Measurements from ENCODE around the gene MCC. TPM values are rescaled to one million over a fixed set of nuclear protein-coding genes. Genes with fewer than 3 reads are reported as not detected.

Gene MCC
- total RNA-seq, 3 donors from 2014 or later = 24.3 to 46.5 (median 29.4) TPM

- Histone ChIP-seq H3K4me1 (no peaks in the 10 kb centered on the region), H3K4me3 (no peak overlapping the region), H3K27ac (no peak overlapping the region), H3K27me3 (no peaks in the 10 kb centered on the region), H3K9me3 (no peaks in the 10 kb centered on the region), H3K36me3 (no peaks in the 10 kb centered on the region)
- intact Hi-C loops (cut with DNase I; ENCODE audit: low total_unique reads) = no loop called here
- no peak for DNase-seq (ENCODE audit: low spot score in 2 of 2)
- no peak for TF ChIP-seq POLR2A (IDR thresholded peaks at IDR 0.05)
- no peak for TF ChIP-seq POLR2AphosphoS5 (IDR thresholded peaks at IDR 0.05)
- no peak for TF ChIP-seq CTCF (IDR thresholded peaks at IDR 0.05)
These were observed 214.3 kb downstream of the MCC start for GRCh38 chr5:113273948-113274347.

- no peaks in the 10 kb centered on the region for H3K9me3 ChIP-seq
- H3K27me3 ChIP-seq = no peaks in the 10 kb centered on the region
- no peak for DNase-seq (ENCODE audit: low spot score in 2 of 2)
- H3K4me1 ChIP-seq = no peaks in the 10 kb centered on the region
- no peak overlapping the region for H3K27ac ChIP-seq
- TF ChIP-seq POLR2A (IDR thresholded peaks at IDR 0.05) (no peak), CTCF (IDR thresholded peaks at IDR 0.05) (no peak), POLR2AphosphoS5 (IDR thresholded peaks at IDR 0.05) (no peak)
- no peak overlapping the region for H3K4me3 ChIP-seq
- intact Hi-C loops (cut with DNase I; ENCODE audit: low total_unique reads) = no loop called here
- no peaks in the 10 kb centered on the region for H3K36me3 ChIP-seq
These were observed 216.4 kb downstream of the MCC start for GRCh38 chr5:113271745-113272454.

GRCh38 chr5:113271015-113271414 lies 217.2 kb downstream of the MCC start:
- TF ChIP-seq POLR2A (IDR thresholded peaks at IDR 0.05) (no peak), POLR2AphosphoS5 (IDR thresholded peaks at IDR 0.05) (no peak)
- H3K27me3 ChIP-seq = no peaks in the 10 kb centered on the region
- no peak overlapping the region for H3K4me3 ChIP-seq
- H3K36me3 ChIP-seq = no peaks in the 10 kb centered on the region
- no peak for DNase-seq (ENCODE audit: low spot score in 2 of 2)
- H3K9me3 ChIP-seq = no peaks in the 10 kb centered on the region
- no peaks in the 10 kb centered on the region for H3K4me1 ChIP-seq
- intact Hi-C loops (cut with DNase I; ENCODE audit: low total_unique reads) = no loop called here
- no peak overlapping the region for H3K27ac ChIP-seq

DNA sequence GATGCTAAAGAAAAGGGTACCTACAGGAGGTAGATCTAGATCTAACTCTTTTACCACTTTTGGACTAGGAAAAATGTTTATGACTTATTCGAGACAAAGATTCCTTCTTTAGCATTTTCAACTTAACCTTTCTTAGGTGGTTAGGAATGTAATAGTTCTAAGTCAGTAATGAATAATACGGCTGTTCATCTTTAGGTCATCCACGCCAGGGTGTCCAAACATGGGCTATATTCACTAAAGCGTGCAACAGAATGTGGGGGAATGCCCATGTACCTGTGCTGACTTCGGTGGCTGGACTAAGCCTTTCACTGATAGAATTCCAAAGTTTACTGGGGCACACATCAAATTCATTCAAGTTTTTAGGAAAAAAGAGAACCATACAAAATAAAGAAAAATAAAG lies 218.2 kb downstream of the MCC start:
- H3K36me3 ChIP-seq = no peaks in the 10 kb centered on the region
- no peak for DNase-seq (ENCODE audit: low spot score in 2 of 2)
- no peak for TF ChIP-seq CTCF (IDR thresholded peaks at IDR 0.05)
- TF ChIP-seq POLR2A (IDR thresholded peaks at IDR 0.05) = no peak
- TF ChIP-seq POLR2AphosphoS5 (IDR thresholded peaks at IDR 0.05) = no peak
- no peak overlapping the region for H3K4me3 ChIP-seq
- no peaks in the 10 kb centered on the region for H3K4me1 ChIP-seq
- no peaks in the 10 kb centered on the region for H3K9me3 ChIP-seq
- no peak overlapping the region for H3K27ac ChIP-seq
- intact Hi-C loops (cut with DNase I; ENCODE audit: low total_unique reads) = no loop called here
- no peaks in the 10 kb centered on the region for H3K27me3 ChIP-seq

GRCh38 chr5:113269023-113269997 lies 218.9 kb downstream of the MCC start:
- no peaks in the 10 kb centered on the region for H3K9me3 ChIP-seq
- H3K27me3 ChIP-seq = no peaks in the 10 kb centered on the region
- H3K4me1 ChIP-seq = no peaks in the 10 kb centered on the region
- H3K27ac ChIP-seq = no peak overlapping the region
- DNase-seq (ENCODE audit: low spot score in 2 of 2) = no peak
- H3K36me3 ChIP-seq = no peaks in the 10 kb centered on the region
- intact Hi-C loops (cut with DNase I; ENCODE audit: low total_unique reads) = no loop called here
- no peak overlapping the region for H3K4me3 ChIP-seq
- TF ChIP-seq POLR2AphosphoS5 (IDR thresholded peaks at IDR 0.05) (no peak), CTCF (IDR thresholded peaks at IDR 0.05) (no peak), POLR2A (IDR thresholded peaks at IDR 0.05) (no peak)

Data from breast epithelium (tissue), 4 donors.